AG04450 (cell line): ENCODE results near the gene ITCH. TPM values are rescaled to one million over a fixed set of nuclear protein-coding genes. Genes with fewer than 3 reads are reported as not detected.
"Not testable (repeated sequence)": the region's sequence is repeated elsewhere in the genome, so short reads cannot be mapped to it uniquely, and the experiment has no call there.

ENCODE experiments used
- CTCF ChIA-PET: fragments of 300-600, 350-600 bp; formaldehyde crosslinking; extraction: SDS; loops from one replicate; lab custom pipeline; 2022; ENCODE audit warnings: antibody characterized with exemption, inconsistent platforms; lab: Charles Lee
- POLR2A ChIA-PET: fragments of 350-600 bp; formaldehyde crosslinking; extraction: SDS; loops from one replicate; lab custom pipeline; 2021; ENCODE audit warnings: antibody characterized with exemption, inconsistent platforms; lab: Yijun Ruan, JAX
- DNase-seq: peaks from one replicate; pipeline ENCODE4 v3.0.0-alpha.2; 2011; ENCODE audit warnings: low read depth, low spot score
- H3K27ac ChIP-seq: one replicate; pipeline ENCODE4 v1.5.1; 2012; ENCODE audit warnings: low read depth, low read length, control low read depth
- H3K27me3 ChIP-seq: one replicate; pipeline ENCODE4 v1.6.0; 2012; ENCODE audit warnings: low read length; ENCODE audit not compliant: control insufficient read depth, insufficient read depth
- H3K4me3 ChIP-seq: 2 replicates; pipeline ENCODE4 v1.5.1; 2011; ENCODE audit warnings: mild to moderate bottlenecking, low read depth, low read length, control low read depth
- H3K9me3 ChIP-seq: 2 replicates; pipeline ENCODE4 v1.5.1; 2012; ENCODE audit warnings: low read length; ENCODE audit not compliant: control insufficient read depth, insufficient read depth
- polyA plus RNA-seq: library from polyadenylated mRNA; depleted of rRNA; stranded (reverse); fragments of >200 nt; gene quantifications from 2 replicates; pipeline ENCODE4 v1.2.3, GENCODE V29; 2011
- TF ChIP-seq, protein P1 (sequence below): IDR thresholded peaks from 2 replicates; pipeline ENCODE4 v1.5.1; 2011; ENCODE audit warnings: low read depth, low read length, control low read depth, inconsistent platforms

The ITCH gene
- polyA plus RNA-seq, 1 experiment, result 23.2 TPM

DNA sequence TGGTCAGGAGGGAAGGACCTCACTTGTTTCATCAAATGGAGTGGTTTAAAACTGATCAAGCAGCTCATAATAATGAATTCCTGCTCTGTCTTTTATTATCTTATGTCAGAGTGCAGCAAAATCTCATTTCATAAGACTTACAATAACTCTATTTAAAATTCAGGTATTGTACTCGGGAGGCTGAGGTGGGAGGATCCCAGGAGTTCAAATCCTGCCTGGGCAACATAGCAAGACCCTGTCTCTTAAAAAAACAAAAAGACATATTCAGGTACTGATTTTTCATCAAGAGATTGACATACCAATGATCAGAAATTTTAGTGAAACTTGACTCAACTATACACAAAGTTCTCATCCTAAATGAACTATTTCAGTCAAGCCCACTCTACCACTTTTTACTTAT, 147.5 kb downstream of the ITCH start:
- DNase-seq, result no peak
- no peaks in the 10 kb centered on the region; the same call in 1 of the 2 replicates for H3K9me3 ChIP-seq
- no peaks in the 10 kb centered on the region for H3K27me3 ChIP-seq
- CTCF ChIA-PET, result no interaction called here
- no peak overlapping the region for H3K27ac ChIP-seq
- H3K4me3 ChIP-seq, result no peak overlapping the region
- POLR2A ChIA-PET, result no interaction called here
- TF ChIP-seq, protein P1, sequence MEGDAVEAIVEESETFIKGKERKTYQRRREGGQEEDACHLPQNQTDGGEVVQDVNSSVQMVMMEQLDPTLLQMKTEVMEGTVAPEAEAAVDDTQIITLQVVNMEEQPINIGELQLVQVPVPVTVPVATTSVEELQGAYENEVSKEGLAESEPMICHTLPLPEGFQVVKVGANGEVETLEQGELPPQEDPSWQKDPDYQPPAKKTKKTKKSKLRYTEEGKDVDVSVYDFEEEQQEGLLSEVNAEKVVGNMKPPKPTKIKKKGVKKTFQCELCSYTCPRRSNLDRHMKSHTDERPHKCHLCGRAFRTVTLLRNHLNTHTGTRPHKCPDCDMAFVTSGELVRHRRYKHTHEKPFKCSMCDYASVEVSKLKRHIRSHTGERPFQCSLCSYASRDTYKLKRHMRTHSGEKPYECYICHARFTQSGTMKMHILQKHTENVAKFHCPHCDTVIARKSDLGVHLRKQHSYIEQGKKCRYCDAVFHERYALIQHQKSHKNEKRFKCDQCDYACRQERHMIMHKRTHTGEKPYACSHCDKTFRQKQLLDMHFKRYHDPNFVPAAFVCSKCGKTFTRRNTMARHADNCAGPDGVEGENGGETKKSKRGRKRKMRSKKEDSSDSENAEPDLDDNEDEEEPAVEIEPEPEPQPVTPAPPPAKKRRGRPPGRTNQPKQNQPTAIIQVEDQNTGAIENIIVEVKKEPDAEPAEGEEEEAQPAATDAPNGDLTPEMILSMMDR, result no peak

DNA sequence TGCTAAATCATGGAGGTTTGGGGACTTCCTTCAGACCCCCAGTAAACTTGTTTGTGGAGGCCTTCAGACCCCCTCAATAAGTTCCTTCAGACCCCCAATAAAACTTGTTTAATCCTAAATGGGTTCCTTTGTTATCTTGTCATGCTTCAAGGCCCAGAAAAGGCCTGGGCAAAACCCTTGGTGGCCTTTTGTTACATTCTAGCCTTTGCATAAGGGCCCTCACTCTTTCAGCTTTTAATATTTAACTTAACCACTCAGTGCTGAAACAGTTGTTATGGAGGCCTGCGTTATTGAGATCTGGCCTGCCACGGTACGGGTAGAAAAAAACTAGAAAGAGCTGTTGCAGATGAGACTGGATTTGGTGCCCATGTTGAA, 148.8 kb downstream of the ITCH start:
- Histone ChIP-seq H3K27ac (peak overlapping the region; percentile 4), H3K4me3 (no peak overlapping the region), H3K27me3 (no peaks in the 10 kb centered on the region), H3K9me3 (no peaks in the 10 kb centered on the region; the same call in 1 of the 2 replicates)
- TF ChIP-seq, protein P1, result no peak
- ChIA-PET POLR2A (no interaction called here), CTCF (no interaction called here)
- no peak for DNase-seq

DNA sequence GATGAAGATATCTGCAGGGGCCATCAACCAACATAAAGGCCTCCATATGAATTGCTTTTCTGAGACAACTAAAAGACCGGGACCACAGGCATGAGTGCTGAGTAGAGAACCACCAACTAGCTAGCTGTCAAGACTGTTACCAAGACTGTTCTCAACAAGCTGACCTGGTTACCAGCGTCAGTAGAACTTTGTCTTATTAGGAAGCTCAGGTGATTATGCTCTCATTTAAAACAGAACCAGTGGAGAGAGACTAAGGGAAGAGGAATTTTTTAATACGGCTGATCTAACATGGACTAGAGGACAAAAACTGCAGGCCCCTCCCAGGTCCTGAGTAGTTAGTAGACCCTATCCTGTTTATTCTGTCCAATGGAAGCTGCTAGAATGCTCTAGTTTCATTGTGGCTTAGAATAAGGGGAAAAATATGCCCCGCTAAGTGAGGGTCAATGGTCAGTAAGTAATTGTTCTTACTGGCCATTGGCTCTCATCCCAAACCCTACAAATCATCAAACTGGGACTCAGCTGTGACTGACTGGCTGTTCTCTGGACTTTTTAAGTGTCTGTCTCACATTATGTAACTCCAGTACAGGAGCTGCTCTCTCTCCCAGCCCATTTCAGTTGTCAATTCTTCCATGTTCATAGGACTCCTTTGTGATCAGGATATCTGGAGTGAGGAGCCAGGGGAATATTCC, 149.3 kb downstream of the ITCH start:
- Histone ChIP-seq H3K27ac (peak overlapping the region; percentile 4), H3K4me3 (no peak overlapping the region), H3K27me3 (no peaks in the 10 kb centered on the region), H3K9me3 (no peaks in the 10 kb centered on the region; the same call in 1 of the 2 replicates)
- ChIA-PET CTCF (interaction anchor here (1.4 kb wide), 1 partner anchor 200 kb away, joined by 3 read pairs; no protein-coding TSS in a partner anchor), POLR2A (no interaction called here)
- DNase-seq, result no peak
- TF ChIP-seq, protein P1, result no peak

DNA sequence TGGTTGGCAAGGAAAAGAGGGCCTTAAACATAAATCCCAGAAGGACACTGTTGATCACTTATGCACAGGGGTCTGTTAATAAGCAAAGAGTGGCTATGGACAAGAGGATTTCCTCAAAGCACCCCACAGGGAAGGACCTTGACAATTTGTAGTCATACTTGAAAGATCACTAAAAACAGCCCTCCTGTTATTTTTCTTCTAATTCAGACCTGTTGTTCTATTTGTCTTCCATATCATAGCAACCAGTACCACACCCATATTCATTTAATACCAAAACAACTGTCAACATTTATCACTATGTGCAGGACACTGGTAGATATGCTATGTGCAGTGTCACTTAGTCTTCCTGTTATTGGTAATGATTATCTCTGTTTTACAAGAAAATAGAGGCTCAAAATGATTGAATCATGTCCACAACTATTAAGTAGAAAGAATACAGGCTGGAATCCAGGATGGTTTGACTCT, 149.9 kb downstream of the ITCH start:
- peak overlapping the region; percentile 3 for H3K27ac ChIP-seq
- CTCF ChIA-PET, result interaction anchor here (0.6 to 1.4 kb wide), 2 partner anchors 132 to 200 kb away, joined by 3 to 5 read pairs; no protein-coding TSS in a partner anchor
- no peak for DNase-seq

DNA sequence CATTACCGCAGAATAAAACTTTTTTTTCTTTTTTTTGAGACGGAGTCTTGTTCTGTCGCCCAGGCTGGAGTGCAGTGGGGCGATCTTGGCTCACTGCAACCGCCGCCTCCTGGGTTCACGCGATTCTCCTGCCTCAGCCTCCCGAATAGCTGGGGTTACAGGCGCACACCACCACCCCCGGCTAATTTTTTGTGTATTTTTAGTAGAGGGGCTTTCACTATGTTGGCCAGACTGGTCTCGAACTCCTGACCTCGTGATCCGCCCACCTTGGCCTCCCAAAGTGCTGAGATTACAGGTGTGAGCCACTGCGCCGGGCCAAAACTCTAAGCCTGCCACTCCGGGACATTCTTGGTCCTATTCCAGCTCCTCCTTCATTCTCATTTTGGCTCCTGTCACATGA, 151.0 kb downstream of the ITCH start:
- CTCF ChIA-PET, H3K4me3 ChIP-seq, H3K27me3 ChIP-seq, H3K9me3 ChIP-seq, H3K27ac ChIP-seq, DNase-seq: not testable (repeated sequence)
- POLR2A ChIA-PET, result interaction anchor here (0.6 kb wide), 1 partner anchor 196 kb away, joined by 4 read pairs; no protein-coding TSS in a partner anchor

More for the DNA sequence above, 149.9 kb downstream of the ITCH start:
- TF ChIP-seq, protein P1, result no peak
- no peaks in the 10 kb centered on the region; the same call in 1 of the 2 replicates for H3K9me3 ChIP-seq
- no peak overlapping the region for H3K4me3 ChIP-seq
- H3K27me3 ChIP-seq, result no peaks in the 10 kb centered on the region
- POLR2A ChIA-PET, result no interaction called here
